OCI-LY1 (cell line): ENCODE results near the gene ARHGEF25.
"Not testable (repeated sequence)": the region's sequence is repeated elsewhere in the genome, so short reads cannot be mapped to it uniquely, and the experiment has no call there.

Experiments
- H2AFZ ChIP-seq: fragments of 200-600 bp; sonication (generic), shearing (Covaris generic); 2 replicates; pipeline ENCODE4 v1.6.0; 2014; ENCODE audit warnings: antibody characterized with exemption, mild to moderate bottlenecking, low read length
- H3F3A ChIP-seq: fragments of 200-600 bp; sonication (generic), shearing (Covaris generic); 2 replicates; pipeline ENCODE4 v1.6.0; 2014; ENCODE audit warnings: mild to moderate bottlenecking, antibody characterized with exemption, low read length, moderate library complexity; ENCODE audit not compliant: insufficient read depth
- H3K27ac ChIP-seq: fragments of 200-600 bp; sonication (generic); 2 replicates; pipeline ENCODE4 v1.5.1; 2014; ENCODE audit warnings: low read length, mixed run types, mild to moderate bottlenecking, low read depth; ENCODE audit not compliant: poor library complexity, severe bottlenecking
- H3K27me3 ChIP-seq: fragments of 200-600 bp; sonication (generic); 2 replicates; pipeline ENCODE4 v1.6.0; 2014; ENCODE audit warnings: antibody characterized with exemption, mild to moderate bottlenecking, low read length, moderate library complexity; ENCODE audit not compliant: insufficient read depth
- H3K36me3 ChIP-seq: fragments of 200-600 bp; sonication (generic); 2 replicates; pipeline ENCODE4 v1.6.1; 2014; ENCODE audit warnings: mild to moderate bottlenecking, antibody characterized with exemption, low read length, moderate library complexity, mixed read lengths; ENCODE audit not compliant: insufficient read depth
- H3K4me1 ChIP-seq: fragments of 200-600 bp; sonication (generic); 2 replicates; pipeline ENCODE4 v1.5.1; 2014; ENCODE audit warnings: mild to moderate bottlenecking, low read length, moderate library complexity; ENCODE audit not compliant: insufficient read depth, severe bottlenecking
- H3K4me2 ChIP-seq: fragments of 200-600 bp; sonication (generic), shearing (Covaris generic); 2 replicates; pipeline ENCODE4 v1.6.1; 2014; ENCODE audit warnings: low read length
- H3K4me3 ChIP-seq: fragments of 200-600 bp; sonication (generic); 2 replicates; pipeline ENCODE4 v1.5.1; 2014; ENCODE audit warnings: low read length, low read depth, mild to moderate bottlenecking, mixed read lengths; ENCODE audit not compliant: poor library complexity, severe bottlenecking
- H3K79me2 ChIP-seq: fragments of 200-600 bp; shearing (Covaris generic); 2 replicates; pipeline ENCODE4 v1.6.1; 2016; ENCODE audit warnings: mixed run types, low read length, mixed read lengths; ENCODE audit not compliant: insufficient read depth
- H3K9ac ChIP-seq: fragments of 200-600 bp; sonication (generic), shearing (Covaris generic); 2 replicates; pipeline ENCODE4 v1.6.1; 2014; ENCODE audit warnings: mild to moderate bottlenecking, low read length, mixed read lengths
- H3K9me2 ChIP-seq: fragments of 200-600 bp; sonication (generic), shearing (Covaris generic); 2 replicates; pipeline ENCODE4 v1.6.1; 2014; ENCODE audit warnings: low read depth, mild to moderate bottlenecking, low read length, mixed read lengths
- H3K9me3 ChIP-seq: fragments of 200-600 bp; shearing (Covaris generic); 2 replicates; pipeline ENCODE4 v1.6.1; 2014; ENCODE audit warnings: low read length, mixed read lengths
- H4K20me1 ChIP-seq: fragments of 200-600 bp; sonication (generic), shearing (Covaris generic); 2 replicates; pipeline ENCODE4 v1.6.0; 2016; ENCODE audit warnings: mild to moderate bottlenecking, low read length; ENCODE audit not compliant: insufficient read depth
- CTCF ChIP-seq: fragments of 200-600 bp; sonication (generic), shearing (Covaris generic); IDR thresholded peaks from 2 replicates; pipeline ENCODE4 v1.5.1; 2017; ENCODE audit warnings: mild to moderate bottlenecking, antibody characterized with exemption, low read length, moderate library complexity, mixed read lengths
- EZH2 ChIP-seq: fragments of 200-600 bp; sonication (generic), shearing (Covaris generic); IDR thresholded peaks from 2 replicates; pipeline ENCODE4 v1.8.0; 2017; ENCODE audit warnings: borderline replicate concordance, mixed run types, mild to moderate bottlenecking, antibody characterized with exemption, low read length, moderate library complexity, mixed read lengths

Gene ARHGEF25

GRCh38 chr12:57638096-57638495 lies 26.9 kb downstream of the ARHGEF25 start:
- Histone ChIP-seq H3K4me3 (no peak overlapping the region), H3K27me3 (no peaks in the 10 kb centered on the region), H3K4me1 (peaks cover 5% of the 10 kb centered on the region), H3K9ac (no peak overlapping the region), H3K9me3 (no peaks in the 10 kb centered on the region), H3F3A (no peaks in the 10 kb centered on the region), H4K20me1 (no peaks in the 10 kb centered on the region), H3K9me2 (no peaks in the 10 kb centered on the region), H2AFZ (no peak overlapping the region), H3K36me3 (no peaks in the 10 kb centered on the region), H3K4me2 (no peak overlapping the region), H3K27ac (no peak overlapping the region), H3K79me2 (no peaks in the 10 kb centered on the region)
- no peak for TF ChIP-seq CTCF
- TF ChIP-seq EZH2: no peak

GRCh38 chr12:57640175-57641042 lies 29.2 kb downstream of the ARHGEF25 start:
- Histone ChIP-seq H3K27ac (no peak overlapping the region), H3K79me2 (no peaks in the 10 kb centered on the region), H3K36me3 (no peaks in the 10 kb centered on the region), H3K9ac (no peak overlapping the region), H3K4me2 (no peak overlapping the region), H2AFZ (no peak overlapping the region), H3K9me2 (no peaks in the 10 kb centered on the region), H3K4me3 (no peak overlapping the region), H4K20me1 (no peaks in the 10 kb centered on the region), H3K9me3 (no peaks in the 10 kb centered on the region), H3F3A (no peaks in the 10 kb centered on the region), H3K4me1 (no peaks in the 10 kb centered on the region), H3K27me3 (no peaks in the 10 kb centered on the region)
- TF ChIP-seq EZH2 (no peak), CTCF (no peak)

- Histone ChIP-seq H3K79me2 (no peaks in the 10 kb centered on the region), H4K20me1 (no peaks in the 10 kb centered on the region), H3K27me3 (no peaks in the 10 kb centered on the region), H3F3A (no peaks in the 10 kb centered on the region), H3K36me3 (no peaks in the 10 kb centered on the region), H3K4me1 (no peaks in the 10 kb centered on the region), H2AFZ (no peak overlapping the region), H3K4me3 (no peak overlapping the region), H3K9me2 (no peaks in the 10 kb centered on the region), H3K9me3 (no peaks in the 10 kb centered on the region), H3K27ac (no peak overlapping the region), H3K9ac (no peak overlapping the region), H3K4me2 (no peak overlapping the region)
- TF ChIP-seq CTCF (no peak), EZH2 (no peak)
Observed at GRCh38 chr12:57641699-57642442, 30.6 kb downstream of the ARHGEF25 start.

- H3K27ac ChIP-seq, H3K27me3 ChIP-seq, H3K9ac ChIP-seq, H3K36me3 ChIP-seq, H3F3A ChIP-seq, H3K79me2 ChIP-seq, H3K9me3 ChIP-seq, H4K20me1 ChIP-seq, H3K9me2 ChIP-seq, H3K4me3 ChIP-seq, H2AFZ ChIP-seq, H3K4me2 ChIP-seq, H3K4me1 ChIP-seq: not testable (repeated sequence)
Observed at GRCh38 chr12:57645990-57646658, 34.9 kb downstream of the ARHGEF25 start.

- H3K4me2 ChIP-seq, H3K9me2 ChIP-seq, H4K20me1 ChIP-seq, H3K36me3 ChIP-seq, H3K9ac ChIP-seq, H3K9me3 ChIP-seq, H3K4me1 ChIP-seq, H3F3A ChIP-seq, H3K27ac ChIP-seq, H3K4me3 ChIP-seq, H3K79me2 ChIP-seq, H2AFZ ChIP-seq, H3K27me3 ChIP-seq: not testable (repeated sequence)
Observed at GRCh38 chr12:57646659-57647049, 35.4 kb downstream of the ARHGEF25 start.
